Measurements from ENCODE around the gene ALDH5A1. TPM values are rescaled to one million over a fixed set of nuclear protein-coding genes. Genes with fewer than 3 reads are reported as not detected.

ALDH5A1 gene
- total RNA-seq, 2 donors from 2014 or later, result 4.4 to 8.2 TPM

- Histone ChIP-seq H3K4me1 (no peaks in the 10 kb centered on the region), H3K4me3 (no peak overlapping the region), H3K9me3 (no peaks in the 10 kb centered on the region), H3K27me3 (no peaks in the 10 kb centered on the region), H3K36me3 (replicated peaks in 1 of 2; ENCODE audit: insufficient read depth in 1 of 2, low read depth in 2 of 2) (no peaks in the 10 kb centered on the region), H3K27ac (no peak overlapping the region)
- ATAC-seq, result no peak
- DNase-seq, result no peak
- TF ChIP-seq POLR2A (IDR thresholded peaks at IDR 0.05) (no peak), CTCF (IDR thresholded peaks at IDR 0.05) (no peak)
- intact Hi-C loops (cut with DNase I), result no loop called here
- 70 to 79% methylated on average over 4 of the region's 4 CpGs for WGBS, 2 donors
These were observed 80.0 kb downstream of the ALDH5A1 start for GRCh38 chr6:24574809-24575208.

GRCh38 chr6:24576447-24576846, 81.7 kb downstream of the ALDH5A1 start:
- Histone ChIP-seq H3K27me3 (no peaks in the 10 kb centered on the region), H3K27ac (no peak overlapping the region), H3K4me3 (no peak overlapping the region), H3K9me3 (no peaks in the 10 kb centered on the region), H3K36me3 (replicated peaks in 1 of 2; ENCODE audit: insufficient read depth in 1 of 2, low read depth in 2 of 2) (no peaks in the 10 kb centered on the region), H3K4me1 (peaks cover 3% of the 10 kb centered on the region)
- DNase-seq (no peak), ATAC-seq (no peak)
- TF ChIP-seq POLR2A (IDR thresholded peaks at IDR 0.05), result no peak
- no peak for TF ChIP-seq CTCF (IDR thresholded peaks at IDR 0.05)
- intact Hi-C loops (cut with DNase I), result no loop called here
- WGBS, 2 donors, result 83 to 89% methylated on average over 6 of the region's 6 CpGs

- H3K36me3 ChIP-seq (replicated peaks in 1 of 2; ENCODE audit: insufficient read depth in 1 of 2, low read depth in 2 of 2), result no peaks in the 10 kb centered on the region
- peak; percentile 68 for ATAC-seq
- peak; percentile 78 to 88 (median 79) for DNase-seq
- no peaks in the 10 kb centered on the region for H3K9me3 ChIP-seq
- no peaks in the 10 kb centered on the region for H3K27me3 ChIP-seq
- H3K4me3 ChIP-seq, result no peak overlapping the region
- 38 to 44% methylated on average over 7 of the region's 7 CpGs for WGBS, 2 donors
- peaks cover 30% of the 10 kb centered on the region for H3K4me1 ChIP-seq
- intact Hi-C loops (cut with DNase I), result loop anchor here (5.0 kb wide), 1 partner anchor 186 kb away; no protein-coding TSS in a partner anchor
- no peak for TF ChIP-seq POLR2A (IDR thresholded peaks at IDR 0.05)
- TF ChIP-seq CTCF (IDR thresholded peaks at IDR 0.05), result peak; percentile 63 to 88 (median 71)
- H3K27ac ChIP-seq, result no peak overlapping the region
These were observed 86.4 kb downstream of the ALDH5A1 start for GRCh38 chr6:24581084-24581669.

GRCh38 chr6:24583463-24584381, 89.0 kb downstream of the ALDH5A1 start:
- DNase-seq, result peak; percentile 80 to 84 (median 83)
- intact Hi-C loops (cut with DNase I), result loop anchor here (5.0 kb wide), 1 partner anchor 184 kb away; no protein-coding TSS in a partner anchor
- no peaks in the 10 kb centered on the region for H3K9me3 ChIP-seq
- H3K4me1 ChIP-seq, result peaks cover 30% of the 10 kb centered on the region
- peak; percentile 83 for ATAC-seq
- TF ChIP-seq CTCF (IDR thresholded peaks at IDR 0.05), result peak; percentile 59 to 82 (median 78)
- no peak for TF ChIP-seq POLR2A (IDR thresholded peaks at IDR 0.05)
- no peaks in the 10 kb centered on the region for H3K27me3 ChIP-seq
- WGBS, 2 donors, result 3 to 5% methylated on average over 15 of the region's 15 CpGs
- H3K36me3 ChIP-seq (replicated peaks in 1 of 2; ENCODE audit: insufficient read depth in 1 of 2, low read depth in 2 of 2), result no peaks in the 10 kb centered on the region
- no peak overlapping the region for H3K4me3 ChIP-seq
- H3K27ac ChIP-seq, result peak overlapping the region in 3 of 4 donors; percentile 30 to 44 (median 31)

Measured in body of pancreas (tissue), 4 donors.